ENCODE measurements around the gene PSKH1. TPM values are rescaled to one million over a fixed set of nuclear protein-coding genes. Genes with fewer than 3 reads are reported as not detected.

The PSKH1 gene
- total and polyA plus RNA-seq, 4 donors: 11.8 to 32.9 (median 21.2) TPM

DNA sequence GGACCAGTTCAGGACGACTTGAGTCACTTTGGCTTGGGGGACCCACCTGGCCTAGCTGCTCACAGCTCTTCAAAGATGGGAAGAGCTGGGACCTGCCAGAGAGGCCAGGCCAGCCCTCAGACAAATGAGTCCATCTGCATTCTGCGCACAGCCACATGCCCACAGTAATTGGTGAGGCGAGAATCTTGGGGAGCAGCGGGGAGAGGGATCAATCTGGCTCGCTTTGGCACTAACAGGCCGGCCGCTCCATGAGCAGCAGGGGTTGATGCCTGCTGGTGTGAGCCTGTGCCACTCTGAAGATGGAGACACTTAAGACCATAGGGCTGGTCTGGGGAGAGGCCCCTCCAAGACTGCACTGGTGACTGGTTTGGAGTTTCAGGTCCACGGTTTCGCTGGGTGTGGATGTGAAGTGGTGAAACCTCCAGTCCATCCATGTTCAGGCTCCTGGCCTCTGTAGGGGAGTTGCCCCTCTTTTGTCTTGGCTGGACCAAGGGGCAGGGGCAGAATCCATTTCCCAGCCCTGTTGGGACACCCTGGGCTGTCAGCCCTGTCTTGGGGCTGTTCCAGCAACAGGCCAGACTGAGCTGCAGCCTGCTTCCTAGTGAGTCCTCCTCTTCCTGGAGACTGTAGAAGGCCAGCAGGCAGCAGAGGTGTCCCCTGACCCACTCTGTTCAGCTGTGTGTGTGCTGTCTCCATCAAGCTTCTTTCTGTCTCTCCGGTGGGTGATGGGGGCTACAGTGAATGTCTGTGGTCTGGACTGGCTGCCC is 31.3 kb downstream of the PSKH1 start:
- WGBS, 2 donors: 95 to 96% methylated on average over 10 of the region's 10 CpGs
- ATAC-seq (ENCODE audit: insufficient read depth, low FRiP score) (no peak), DNase-seq (no peak)
- no peak overlapping the region for H3K4me3 ChIP-seq
- peak overlapping the region in 1 of 2 donors; percentile 46 for H3K27ac ChIP-seq (ENCODE audit: low read depth in 1 of 2, low read length in 1 of 2)
- peaks cover 0 to 25% (median 11%) of the 10 kb centered on the region in 4 donors for H3K36me3 ChIP-seq (ENCODE audit: control insufficient read depth in 4 of 4, insufficient read depth in 4 of 4, low read length in 4 of 4)
- TF ChIP-seq, protein P1, sequence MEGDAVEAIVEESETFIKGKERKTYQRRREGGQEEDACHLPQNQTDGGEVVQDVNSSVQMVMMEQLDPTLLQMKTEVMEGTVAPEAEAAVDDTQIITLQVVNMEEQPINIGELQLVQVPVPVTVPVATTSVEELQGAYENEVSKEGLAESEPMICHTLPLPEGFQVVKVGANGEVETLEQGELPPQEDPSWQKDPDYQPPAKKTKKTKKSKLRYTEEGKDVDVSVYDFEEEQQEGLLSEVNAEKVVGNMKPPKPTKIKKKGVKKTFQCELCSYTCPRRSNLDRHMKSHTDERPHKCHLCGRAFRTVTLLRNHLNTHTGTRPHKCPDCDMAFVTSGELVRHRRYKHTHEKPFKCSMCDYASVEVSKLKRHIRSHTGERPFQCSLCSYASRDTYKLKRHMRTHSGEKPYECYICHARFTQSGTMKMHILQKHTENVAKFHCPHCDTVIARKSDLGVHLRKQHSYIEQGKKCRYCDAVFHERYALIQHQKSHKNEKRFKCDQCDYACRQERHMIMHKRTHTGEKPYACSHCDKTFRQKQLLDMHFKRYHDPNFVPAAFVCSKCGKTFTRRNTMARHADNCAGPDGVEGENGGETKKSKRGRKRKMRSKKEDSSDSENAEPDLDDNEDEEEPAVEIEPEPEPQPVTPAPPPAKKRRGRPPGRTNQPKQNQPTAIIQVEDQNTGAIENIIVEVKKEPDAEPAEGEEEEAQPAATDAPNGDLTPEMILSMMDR (IDR thresholded peaks at IDR 0.05; ENCODE audit: control extremely low read depth, extremely low read depth): no peak
- no peak overlapping the region for H3K9ac ChIP-seq (ENCODE audit: insufficient read depth in 1 of 2, low read length in 2 of 2)
- no peaks in the 10 kb centered on the region for H3K9me3 ChIP-seq (ENCODE audit: control insufficient read depth in 4 of 4, insufficient read depth in 3 of 4, low read length in 3 of 4)
- H3K4me1 ChIP-seq (ENCODE audit: control insufficient read depth in 5 of 5, insufficient read depth in 5 of 5, low read length in 5 of 5): peaks cover 0 to 15% (median 0%) of the 10 kb centered on the region in 5 donors
- no peaks in the 10 kb centered on the region for H3K27me3 ChIP-seq (ENCODE audit: control insufficient read depth in 3 of 3, insufficient read depth in 3 of 3, low read length in 2 of 3)

DNA sequence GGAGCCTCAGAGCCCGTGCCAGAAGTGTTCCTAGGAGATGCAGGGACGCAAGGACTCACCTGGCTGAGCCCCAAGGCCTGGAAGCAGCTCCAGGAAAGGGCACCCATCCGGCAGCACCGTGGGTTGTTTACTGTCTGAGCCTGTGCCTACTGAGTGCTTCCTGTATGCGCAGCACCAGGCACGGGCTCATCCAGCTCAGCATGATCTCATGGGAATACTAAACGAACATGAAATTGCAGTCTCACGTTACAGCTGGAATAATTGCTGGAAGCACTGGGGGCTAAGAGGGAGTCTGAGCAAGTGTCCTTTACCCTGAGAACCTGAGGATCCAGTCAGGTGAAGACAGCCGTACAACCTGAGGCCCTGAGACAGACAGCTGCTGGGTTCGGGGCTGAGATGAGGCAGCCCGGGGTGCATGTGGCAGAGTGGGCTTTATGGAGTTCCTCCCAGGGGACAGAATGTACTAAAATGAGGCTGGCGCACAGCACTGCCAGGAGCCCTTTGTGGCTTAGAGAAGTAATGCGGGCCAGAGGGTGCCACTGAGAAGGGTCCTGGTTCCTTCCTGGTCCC is 33.2 kb downstream of the PSKH1 start:
- no peak for DNase-seq
- WGBS, 2 donors: 47 to 72% methylated on average over 13 of the region's 13 CpGs
- H3K4me1 ChIP-seq (ENCODE audit: control insufficient read depth in 5 of 5, insufficient read depth in 5 of 5, low read length in 5 of 5): peaks cover 0 to 15% (median 0%) of the 10 kb centered on the region in 5 donors
- H3K4me3 ChIP-seq: no peak overlapping the region
- H3K27me3 ChIP-seq (ENCODE audit: control insufficient read depth in 3 of 3, insufficient read depth in 3 of 3, low read length in 2 of 3): no peaks in the 10 kb centered on the region
- no peaks in the 10 kb centered on the region for H3K9me3 ChIP-seq (ENCODE audit: control insufficient read depth in 4 of 4, insufficient read depth in 3 of 4, low read length in 3 of 4)
- ATAC-seq (ENCODE audit: insufficient read depth, low FRiP score): no peak
- H3K27ac ChIP-seq (ENCODE audit: low read depth in 1 of 2, low read length in 1 of 2): peak overlapping the region in 1 of 2 donors; percentile 71
- peaks cover 0 to 24% (median 16%) of the 10 kb centered on the region in 4 donors for H3K36me3 ChIP-seq (ENCODE audit: control insufficient read depth in 4 of 4, insufficient read depth in 4 of 4, low read length in 4 of 4)
- TF ChIP-seq, protein P1 (IDR thresholded peaks at IDR 0.05; ENCODE audit: control extremely low read depth, extremely low read depth): no peak
- H3K9ac ChIP-seq (ENCODE audit: insufficient read depth in 1 of 2, low read length in 2 of 2): no peak overlapping the region

DNA sequence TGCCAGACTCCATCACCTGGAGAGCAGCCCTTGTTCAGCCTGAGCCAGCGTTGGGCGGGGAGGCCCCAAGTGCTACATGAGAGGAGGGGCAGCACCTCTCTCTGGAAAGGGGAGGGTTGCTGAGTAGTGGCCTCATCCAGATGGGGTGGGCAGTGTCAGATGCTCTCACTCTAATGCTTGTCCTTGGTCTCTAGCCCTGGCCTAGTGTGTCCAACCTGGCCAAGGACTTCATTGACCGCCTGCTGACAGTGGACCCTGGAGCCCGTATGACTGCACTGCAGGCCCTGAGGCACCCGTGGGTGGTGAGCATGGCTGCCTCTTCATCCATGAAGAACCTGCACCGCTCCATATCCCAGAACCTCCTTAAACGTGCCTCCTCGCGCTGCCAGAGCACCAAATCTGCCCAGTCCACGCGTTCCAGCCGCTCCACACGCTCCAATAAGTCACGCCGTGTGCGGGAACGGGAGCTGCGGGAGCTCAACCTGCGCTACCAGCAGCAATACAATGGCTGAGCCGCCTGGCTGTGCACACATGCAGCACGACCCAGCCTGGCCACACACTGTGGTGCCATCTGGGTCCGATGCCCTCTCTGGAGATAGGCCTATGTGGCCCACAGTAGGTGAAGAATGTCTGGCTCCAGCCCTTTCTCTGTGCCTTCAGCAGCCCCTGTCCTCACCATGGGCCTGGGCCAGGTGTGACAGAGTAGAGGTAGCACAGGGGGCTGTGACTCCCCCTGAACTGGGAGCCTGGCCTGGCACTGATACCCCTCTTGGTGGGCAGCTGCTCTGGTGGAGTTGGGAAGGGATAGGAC is 34.3 kb downstream of the PSKH1 start:
- H3K9me3 ChIP-seq (ENCODE audit: control insufficient read depth in 4 of 4, insufficient read depth in 3 of 4, low read length in 3 of 4): no peaks in the 10 kb centered on the region
- H3K36me3 ChIP-seq (ENCODE audit: control insufficient read depth in 4 of 4, insufficient read depth in 4 of 4, low read length in 4 of 4): peaks cover 0 to 25% (median 16%) of the 10 kb centered on the region in 4 donors
- H3K27me3 ChIP-seq (ENCODE audit: control insufficient read depth in 3 of 3, insufficient read depth in 3 of 3, low read length in 2 of 3): no peaks in the 10 kb centered on the region
- ATAC-seq (ENCODE audit: insufficient read depth, low FRiP score) (no peak), DNase-seq (no peak)
- peaks cover 0 to 15% (median 0%) of the 10 kb centered on the region in 5 donors for H3K4me1 ChIP-seq (ENCODE audit: control insufficient read depth in 5 of 5, insufficient read depth in 5 of 5, low read length in 5 of 5)
- no peak overlapping the region for H3K4me3 ChIP-seq
- H3K27ac ChIP-seq (ENCODE audit: low read depth in 1 of 2, low read length in 1 of 2): peak overlapping the region in 1 of 2 donors; percentile 71
- H3K9ac ChIP-seq (ENCODE audit: insufficient read depth in 1 of 2, low read length in 2 of 2): no peak overlapping the region
- TF ChIP-seq, protein P1 (IDR thresholded peaks at IDR 0.05; ENCODE audit: control extremely low read depth, extremely low read depth): no peak
- WGBS, 2 donors: 94 to 95% methylated on average over 22 of the region's 22 CpGs

All from lung (tissue), 12 donors.